ENCODE results near the gene FKBP14.

FKBP14 gene

DNA sequence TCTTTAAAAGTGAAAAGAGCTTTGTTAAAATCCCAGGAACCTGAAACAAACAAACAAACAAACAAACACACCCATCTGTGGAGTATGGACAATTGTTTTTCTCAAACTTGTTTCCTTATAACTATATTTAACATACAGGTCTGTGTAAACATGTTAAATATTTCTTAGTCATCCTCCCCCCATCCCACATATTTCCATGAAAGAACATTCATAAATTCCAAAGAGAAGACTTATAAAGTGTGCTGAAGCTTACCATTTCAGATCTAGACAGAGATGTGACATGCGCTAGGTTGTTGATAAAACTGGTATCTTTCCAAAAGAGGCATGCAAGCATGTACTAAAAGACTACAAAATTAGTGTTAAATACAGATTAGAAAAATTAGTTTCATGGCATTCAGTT lies 6.5 kb downstream of the FKBP14 start:
- Histone ChIP-seq H3K9me3 (ENCODE audit: control insufficient read depth, low read length) (no peaks in the 10 kb centered on the region), H3K27me3 (ENCODE audit: control insufficient read depth, insufficient read depth, low read length, poor library complexity, severe bottlenecking) (no peaks in the 10 kb centered on the region), H3K36me3 (ENCODE audit: control insufficient read depth, insufficient read depth, low read length) (no peaks in the 10 kb centered on the region), H3K4me3 (ENCODE audit: insufficient read depth, low read depth, low read length) (no peak overlapping the region), H3K4me1 (ENCODE audit: control insufficient read depth, insufficient read depth, low read length) (no peaks in the 10 kb centered on the region), H3K27ac (ENCODE audit: insufficient read depth, low read depth, low read length, poor library complexity, severe bottlenecking) (no peak overlapping the region)
- 89 to 100% methylated on average over 1 of the region's 1 CpG for WGBS, 2 experiments

DNA sequence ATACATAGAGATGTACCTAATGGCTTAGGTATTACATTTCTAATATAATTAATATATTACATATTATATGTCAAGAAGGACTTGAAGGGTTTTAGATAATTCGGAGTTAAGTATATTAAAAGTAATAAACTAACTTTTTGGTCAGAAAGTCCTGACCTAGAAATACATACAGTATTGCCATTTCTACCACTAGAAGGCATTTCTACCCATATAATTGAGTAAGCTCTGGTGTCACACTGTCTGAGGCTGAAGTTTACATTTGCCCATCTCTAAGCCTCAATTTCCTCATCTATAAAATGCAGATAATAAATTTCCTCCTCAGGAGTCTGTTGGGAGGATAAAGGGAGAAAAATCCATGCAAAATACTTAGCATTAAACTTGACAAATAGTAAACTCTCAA lies 7.1 kb downstream of the FKBP14 start:
- Histone ChIP-seq H3K4me3 (ENCODE audit: insufficient read depth, low read depth, low read length) (no peak overlapping the region), H3K4me1 (ENCODE audit: control insufficient read depth, insufficient read depth, low read length) (no peaks in the 10 kb centered on the region), H3K36me3 (ENCODE audit: control insufficient read depth, insufficient read depth, low read length) (no peaks in the 10 kb centered on the region), H3K9me3 (ENCODE audit: control insufficient read depth, low read length) (no peaks in the 10 kb centered on the region), H3K27me3 (ENCODE audit: control insufficient read depth, insufficient read depth, low read length, poor library complexity, severe bottlenecking) (no peaks in the 10 kb centered on the region), H3K27ac (ENCODE audit: insufficient read depth, low read depth, low read length, poor library complexity, severe bottlenecking) (no peak overlapping the region)
- WGBS, 2 experiments: no CpG with 5 or more reads among the region's 1 CpG

DNA sequence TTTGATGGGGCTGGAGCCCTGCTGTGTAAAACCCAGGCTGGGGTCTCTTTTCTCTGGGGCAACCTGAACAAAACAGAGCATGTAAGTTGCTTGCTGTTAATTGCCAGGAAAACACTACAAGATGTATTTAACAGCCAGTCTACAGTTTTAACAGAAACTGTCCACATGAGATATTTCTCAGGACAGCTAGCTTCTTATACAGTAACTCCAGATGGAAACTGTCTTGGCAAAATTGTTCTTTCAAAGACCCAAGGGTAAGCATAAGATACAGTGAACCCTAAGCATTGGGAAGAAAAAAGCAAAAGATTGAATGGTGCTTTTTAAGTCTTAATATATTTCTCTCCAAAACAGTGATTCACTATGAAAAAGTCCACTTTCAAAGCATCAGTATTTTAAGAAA lies 8.1 kb downstream of the FKBP14 start:
- H3K36me3 ChIP-seq (ENCODE audit: control insufficient read depth, insufficient read depth, low read length): no peaks in the 10 kb centered on the region
- H3K9me3 ChIP-seq (ENCODE audit: control insufficient read depth, low read length): no peaks in the 10 kb centered on the region
- no peak overlapping the region for H3K4me3 ChIP-seq (ENCODE audit: insufficient read depth, low read depth, low read length)
- H3K4me1 ChIP-seq (ENCODE audit: control insufficient read depth, insufficient read depth, low read length): no peaks in the 10 kb centered on the region
- no peaks in the 10 kb centered on the region for H3K27me3 ChIP-seq (ENCODE audit: control insufficient read depth, insufficient read depth, low read length, poor library complexity, severe bottlenecking)
- no peak overlapping the region for H3K27ac ChIP-seq (ENCODE audit: insufficient read depth, low read depth, low read length, poor library complexity, severe bottlenecking)

DNA sequence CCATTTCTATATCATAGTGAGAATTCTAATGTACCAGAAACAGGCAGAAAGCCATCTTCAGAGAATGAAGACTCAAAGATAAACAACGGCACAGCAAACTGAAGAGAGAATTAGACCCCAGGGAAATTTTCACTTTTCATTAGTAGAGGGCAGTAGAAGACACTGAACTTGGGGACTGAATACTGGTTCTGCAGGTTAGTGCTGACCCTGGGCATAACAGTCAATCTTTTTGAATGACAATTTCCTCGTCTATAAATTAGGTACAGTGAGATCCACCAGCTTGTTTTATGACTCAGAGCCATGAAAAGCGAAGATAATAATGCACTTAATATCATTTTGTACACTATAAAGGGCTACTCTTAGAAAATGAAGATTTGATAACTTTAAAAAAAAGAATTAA lies 13.7 kb downstream of the FKBP14 start:
- Histone ChIP-seq H3K36me3 (ENCODE audit: control insufficient read depth, insufficient read depth, low read length) (no peaks in the 10 kb centered on the region), H3K27me3 (ENCODE audit: control insufficient read depth, insufficient read depth, low read length, poor library complexity, severe bottlenecking) (no peaks in the 10 kb centered on the region), H3K27ac (ENCODE audit: insufficient read depth, low read depth, low read length, poor library complexity, severe bottlenecking) (no peak overlapping the region), H3K4me1 (ENCODE audit: control insufficient read depth, insufficient read depth, low read length) (no peaks in the 10 kb centered on the region), H3K9me3 (ENCODE audit: control insufficient read depth, low read length) (no peaks in the 10 kb centered on the region), H3K4me3 (ENCODE audit: insufficient read depth, low read depth, low read length) (no peak overlapping the region)
- 86 to 95% methylated on average over 2 of the region's 3 CpGs for WGBS, 2 experiments

DNA sequence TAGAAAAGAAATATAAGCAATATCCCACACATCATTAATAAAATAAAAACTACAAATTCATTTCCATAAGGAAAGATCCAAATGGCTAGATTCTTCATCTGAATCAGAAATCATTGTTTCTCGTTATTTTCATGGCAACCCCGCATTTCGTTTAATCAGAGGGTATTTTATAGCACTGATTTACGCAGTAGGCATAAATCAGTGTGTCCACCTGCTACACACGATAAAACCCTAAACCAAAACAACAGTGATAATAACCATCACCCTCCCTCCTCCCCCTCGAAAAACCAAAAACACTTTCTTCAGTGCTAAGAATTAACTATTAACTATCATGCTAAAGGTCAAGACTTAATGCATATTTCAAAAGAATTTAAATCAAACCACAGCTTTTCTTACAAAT lies 16.5 kb downstream of the FKBP14 start:
- no peaks in the 10 kb centered on the region for H3K36me3 ChIP-seq (ENCODE audit: control insufficient read depth, insufficient read depth, low read length)
- no peak overlapping the region for H3K4me3 ChIP-seq (ENCODE audit: insufficient read depth, low read depth, low read length)
- H3K9me3 ChIP-seq (ENCODE audit: control insufficient read depth, low read length): no peaks in the 10 kb centered on the region
- no peak overlapping the region for H3K27ac ChIP-seq (ENCODE audit: insufficient read depth, low read depth, low read length, poor library complexity, severe bottlenecking)
- no peaks in the 10 kb centered on the region for H3K27me3 ChIP-seq (ENCODE audit: control insufficient read depth, insufficient read depth, low read length, poor library complexity, severe bottlenecking)
- WGBS, 2 experiments: 94 to 95% methylated on average over 6 of the region's 6 CpGs
- H3K4me1 ChIP-seq (ENCODE audit: control insufficient read depth, insufficient read depth, low read length): peaks cover 5% of the 10 kb centered on the region

DNA sequence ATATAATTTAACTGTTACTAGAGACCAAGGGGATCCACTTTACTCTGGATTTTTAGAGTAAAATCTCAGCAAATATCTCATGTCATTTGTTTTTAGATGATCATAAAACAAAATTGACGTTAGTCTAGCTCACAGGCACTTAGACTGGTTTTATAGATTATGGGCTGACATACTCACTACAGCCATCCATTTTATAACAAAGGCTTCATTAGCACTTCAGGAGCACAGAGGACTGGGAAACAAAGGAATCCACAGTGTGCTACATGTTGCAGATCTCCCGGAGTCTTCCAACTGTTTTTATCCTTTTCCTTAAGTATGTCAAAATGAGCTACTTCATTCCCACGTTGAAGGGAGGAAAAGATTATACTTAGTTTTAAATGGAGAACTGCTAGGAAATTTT lies 21.0 kb downstream of the FKBP14 start:
- Histone ChIP-seq H3K36me3 (ENCODE audit: control insufficient read depth, insufficient read depth, low read length) (no peaks in the 10 kb centered on the region), H3K4me1 (ENCODE audit: control insufficient read depth, insufficient read depth, low read length) (peaks cover 5% of the 10 kb centered on the region), H3K27ac (ENCODE audit: insufficient read depth, low read depth, low read length, poor library complexity, severe bottlenecking) (no peak overlapping the region), H3K4me3 (ENCODE audit: insufficient read depth, low read depth, low read length) (no peak overlapping the region), H3K27me3 (ENCODE audit: control insufficient read depth, insufficient read depth, low read length, poor library complexity, severe bottlenecking) (no peaks in the 10 kb centered on the region), H3K9me3 (ENCODE audit: control insufficient read depth, low read length) (no peaks in the 10 kb centered on the region)
- WGBS, 2 experiments: 18 to 26% methylated on average over 3 of the region's 3 CpGs

DNA sequence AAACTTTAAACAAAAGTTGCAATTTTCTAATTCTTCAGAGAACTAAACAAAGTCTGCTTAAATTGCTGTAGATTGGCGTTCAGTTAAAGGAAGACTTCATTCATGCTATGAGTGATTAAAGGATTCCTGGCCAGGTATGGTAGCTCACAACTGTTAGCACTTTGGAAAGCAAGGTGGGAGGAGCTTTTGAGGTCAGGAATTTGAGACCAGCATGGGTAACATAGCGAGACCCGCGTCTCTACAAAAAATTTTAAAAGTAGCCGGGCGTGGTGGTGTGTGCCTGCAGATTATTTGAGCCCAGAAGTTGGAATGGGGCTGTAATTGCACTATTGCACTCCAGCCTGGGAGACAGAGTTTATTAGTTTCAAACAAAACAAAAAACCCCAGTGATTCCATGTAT lies 23.4 kb downstream of the FKBP14 start:
- Histone ChIP-seq H3K36me3 (ENCODE audit: control insufficient read depth, insufficient read depth, low read length) (no peaks in the 10 kb centered on the region), H3K27ac (ENCODE audit: insufficient read depth, low read depth, low read length, poor library complexity, severe bottlenecking) (no peak overlapping the region), H3K27me3 (ENCODE audit: control insufficient read depth, insufficient read depth, low read length, poor library complexity, severe bottlenecking) (no peaks in the 10 kb centered on the region), H3K4me1 (ENCODE audit: control insufficient read depth, insufficient read depth, low read length) (peaks cover 5% of the 10 kb centered on the region), H3K9me3 (ENCODE audit: control insufficient read depth, low read length) (no peaks in the 10 kb centered on the region), H3K4me3 (ENCODE audit: insufficient read depth, low read depth, low read length) (no peak overlapping the region)
- 60 to 61% methylated on average over 6 of the region's 6 CpGs for WGBS, 2 experiments

DNA sequence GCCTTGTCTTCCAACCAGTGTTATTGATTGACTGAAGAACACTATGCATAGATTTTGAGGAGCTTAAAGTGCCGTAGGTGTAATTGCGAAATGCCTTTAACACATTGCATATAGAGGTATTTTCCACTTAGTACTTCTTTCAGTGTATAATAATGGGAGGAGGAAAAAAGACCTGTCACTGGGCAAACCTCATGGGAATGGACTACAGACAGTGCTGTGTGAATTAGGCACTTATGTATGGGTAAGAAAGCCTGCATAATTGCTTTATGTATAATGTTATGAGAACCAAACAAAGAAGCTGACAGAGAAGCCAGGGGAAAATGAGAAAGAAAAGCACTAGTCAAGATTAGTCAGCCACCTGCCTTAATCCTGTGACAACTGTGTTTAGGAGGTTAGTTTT lies 24.5 kb downstream of the FKBP14 start:
- H3K9me3 ChIP-seq (ENCODE audit: control insufficient read depth, low read length): no peaks in the 10 kb centered on the region
- WGBS, 2 experiments: 97 to 100% methylated on average over 2 of the region's 2 CpGs
- no peaks in the 10 kb centered on the region for H3K36me3 ChIP-seq (ENCODE audit: control insufficient read depth, insufficient read depth, low read length)
- no peaks in the 10 kb centered on the region for H3K27me3 ChIP-seq (ENCODE audit: control insufficient read depth, insufficient read depth, low read length, poor library complexity, severe bottlenecking)
- H3K4me3 ChIP-seq (ENCODE audit: insufficient read depth, low read depth, low read length): no peak overlapping the region
- H3K4me1 ChIP-seq (ENCODE audit: control insufficient read depth, insufficient read depth, low read length): peaks cover 5% of the 10 kb centered on the region
- H3K27ac ChIP-seq (ENCODE audit: insufficient read depth, low read depth, low read length, poor library complexity, severe bottlenecking): no peak overlapping the region

DNA sequence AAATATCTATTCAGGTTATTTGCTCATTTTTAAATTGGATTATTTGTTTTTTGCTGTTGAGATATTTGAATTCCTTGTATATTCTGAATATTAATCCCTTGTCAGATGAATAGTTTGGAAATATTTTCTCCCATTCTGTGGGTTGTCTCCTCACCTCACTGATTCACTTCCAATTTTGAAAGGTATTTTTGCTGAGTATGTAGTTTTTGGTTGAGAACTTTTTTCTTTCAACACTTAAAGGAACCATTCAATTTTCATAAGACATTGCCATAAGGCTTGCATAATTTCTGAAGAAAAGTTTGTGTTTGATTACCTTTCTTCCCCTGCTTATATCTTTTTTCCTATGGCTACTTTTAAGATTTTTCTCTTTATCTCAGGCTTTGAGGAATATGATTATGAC lies 28.0 kb downstream of the FKBP14 start:
- Histone ChIP-seq H3K9me3 (ENCODE audit: control insufficient read depth, low read length) (peaks cover under 1% of the 10 kb centered on the region), H3K27ac (ENCODE audit: insufficient read depth, low read depth, low read length, poor library complexity, severe bottlenecking) (no peak overlapping the region), H3K4me3 (ENCODE audit: insufficient read depth, low read depth, low read length) (no peak overlapping the region), H3K36me3 (ENCODE audit: control insufficient read depth, insufficient read depth, low read length) (no peaks in the 10 kb centered on the region), H3K27me3 (ENCODE audit: control insufficient read depth, insufficient read depth, low read length, poor library complexity, severe bottlenecking) (no peaks in the 10 kb centered on the region), H3K4me1 (ENCODE audit: control insufficient read depth, insufficient read depth, low read length) (no peaks in the 10 kb centered on the region)

DNA sequence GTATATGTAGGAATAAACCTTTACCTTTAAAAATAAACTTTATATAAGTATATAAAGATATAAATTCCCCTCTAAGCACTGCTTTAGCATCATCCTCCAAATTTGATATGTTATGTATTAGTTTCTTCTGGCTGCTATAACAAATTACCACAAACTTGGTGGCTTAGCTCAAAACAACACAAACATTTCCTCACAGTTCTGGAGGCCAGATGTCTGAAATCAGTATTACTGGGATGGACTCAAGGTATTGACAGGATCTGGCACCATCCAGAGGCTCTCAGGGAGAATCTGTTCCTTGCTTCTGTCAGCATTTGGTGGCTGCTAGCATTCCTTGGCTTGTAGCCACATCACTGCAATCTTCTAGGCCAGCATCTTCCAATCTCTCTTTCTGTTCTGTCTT lies 30.2 kb downstream of the FKBP14 start:
- Histone ChIP-seq H3K4me3 (ENCODE audit: insufficient read depth, low read depth, low read length) (no peak overlapping the region), H3K27me3 (ENCODE audit: control insufficient read depth, insufficient read depth, low read length, poor library complexity, severe bottlenecking) (no peaks in the 10 kb centered on the region), H3K9me3 (ENCODE audit: control insufficient read depth, low read length) (peaks cover 2% of the 10 kb centered on the region), H3K36me3 (ENCODE audit: control insufficient read depth, insufficient read depth, low read length) (no peaks in the 10 kb centered on the region), H3K27ac (ENCODE audit: insufficient read depth, low read depth, low read length, poor library complexity, severe bottlenecking) (no peak overlapping the region), H3K4me1 (ENCODE audit: control insufficient read depth, insufficient read depth, low read length) (no peaks in the 10 kb centered on the region)

DNA sequence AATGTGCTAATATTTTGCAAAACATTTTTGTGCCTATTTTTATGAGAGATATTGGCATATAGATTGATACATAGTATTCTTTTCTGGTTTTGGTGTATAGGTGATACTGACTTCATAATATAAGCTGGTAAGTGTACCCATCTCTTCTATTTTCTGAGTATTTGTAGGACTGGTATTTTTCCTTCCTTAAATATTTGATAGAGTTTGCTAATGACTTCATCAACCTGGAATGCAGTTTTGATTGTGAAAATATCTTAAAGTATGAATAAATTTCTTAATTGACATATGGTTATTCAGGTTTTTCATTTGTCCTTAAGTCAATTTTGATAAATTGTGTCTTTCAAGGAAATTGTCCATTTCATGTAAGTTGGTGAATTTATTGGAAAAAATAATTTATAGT lies 30.9 kb downstream of the FKBP14 start:
- no peak overlapping the region for H3K27ac ChIP-seq (ENCODE audit: insufficient read depth, low read depth, low read length, poor library complexity, severe bottlenecking)

More for the DNA sequence above, 30.9 kb downstream of the FKBP14 start:
- Histone ChIP-seq H3K36me3 (ENCODE audit: control insufficient read depth, insufficient read depth, low read length) (no peaks in the 10 kb centered on the region), H3K4me1 (ENCODE audit: control insufficient read depth, insufficient read depth, low read length) (no peaks in the 10 kb centered on the region), H3K4me3 (ENCODE audit: insufficient read depth, low read depth, low read length) (no peak overlapping the region), H3K9me3 (ENCODE audit: control insufficient read depth, low read length) (peaks cover 2% of the 10 kb centered on the region), H3K27me3 (ENCODE audit: control insufficient read depth, insufficient read depth, low read length, poor library complexity, severe bottlenecking) (no peaks in the 10 kb centered on the region)

All from ectodermal cell (in vitro differentiated cells).